ENCODE data around the gene ABCA6. TPM values are rescaled to one million over a fixed set of nuclear protein-coding genes. Genes with fewer than 3 reads are reported as not detected.
"Not testable (repeated sequence)": the region's sequence is repeated elsewhere in the genome, so short reads cannot be mapped to it uniquely, and the experiment has no call there.

ABCA6 gene
- total and polyA plus RNA-seq, 4 donors, result 1.9 to 132 (median 8.7) TPM

GRCh38 chr17:69070378-69071232 lies 71.1 kb downstream of the ABCA6 start:
- DNase-seq, result peak in 1 of 3 donors; percentile 9
- not testable (repeated sequence) for ATAC-seq (ENCODE audit: insufficient read depth, low FRiP score); H3K27ac ChIP-seq (ENCODE audit: low read depth in 1 of 2, low read length in 1 of 2); H3K4me3 ChIP-seq; H3K9me3 ChIP-seq (ENCODE audit: control insufficient read depth in 4 of 4, insufficient read depth in 3 of 4, low read length in 3 of 4); H3K27me3 ChIP-seq (ENCODE audit: control insufficient read depth in 3 of 3, insufficient read depth in 3 of 3, low read length in 2 of 3); H3K4me1 ChIP-seq (ENCODE audit: control insufficient read depth in 5 of 5, insufficient read depth in 5 of 5, low read length in 5 of 5); H3K9ac ChIP-seq (ENCODE audit: insufficient read depth in 1 of 2, low read length in 2 of 2)
- H3K36me3 ChIP-seq (ENCODE audit: control insufficient read depth in 4 of 4, insufficient read depth in 4 of 4, low read length in 4 of 4), result peaks cover 0 to 11% (median 4%) of the 10 kb centered on the region in 4 donors
- WGBS, 2 donors, result 60 to 68% methylated on average over 12 of the region's 12 CpGs

- no peak overlapping the region for H3K9ac ChIP-seq (ENCODE audit: insufficient read depth in 1 of 2, low read length in 2 of 2)
- peaks cover 0 to 8% (median 4%) of the 10 kb centered on the region in 4 donors for H3K36me3 ChIP-seq (ENCODE audit: control insufficient read depth in 4 of 4, insufficient read depth in 4 of 4, low read length in 4 of 4)
- no peak overlapping the region for H3K4me3 ChIP-seq
- ATAC-seq (ENCODE audit: insufficient read depth, low FRiP score) (no peak), DNase-seq (no peak)
- no peak overlapping the region for H3K27ac ChIP-seq (ENCODE audit: low read depth in 1 of 2, low read length in 1 of 2)
- no peak for TF ChIP-seq CTCF (IDR thresholded peaks at IDR 0.05; ENCODE audit: control extremely low read depth, extremely low read depth)
- peaks cover 0 to 3% (median 0%) of the 10 kb centered on the region in 5 donors for H3K4me1 ChIP-seq (ENCODE audit: control insufficient read depth in 5 of 5, insufficient read depth in 5 of 5, low read length in 5 of 5)
- peaks cover 0 to 4% (median 0%) of the 10 kb centered on the region in 4 donors for H3K9me3 ChIP-seq (ENCODE audit: control insufficient read depth in 4 of 4, insufficient read depth in 3 of 4, low read length in 3 of 4)
- 94 to 98% methylated on average over 5 of the region's 5 CpGs for WGBS, 2 donors
- no peaks in the 10 kb centered on the region for H3K27me3 ChIP-seq (ENCODE audit: control insufficient read depth in 3 of 3, insufficient read depth in 3 of 3, low read length in 2 of 3)
Observed at GRCh38 chr17:69069226-69069750, 72.4 kb downstream of the ABCA6 start.

- Histone ChIP-seq H3K36me3 (ENCODE audit: control insufficient read depth in 4 of 4, insufficient read depth in 4 of 4, low read length in 4 of 4) (peaks cover 0 to 8% (median 2%) of the 10 kb centered on the region in 4 donors), H3K4me1 (ENCODE audit: control insufficient read depth in 5 of 5, insufficient read depth in 5 of 5, low read length in 5 of 5) (peaks cover 0 to 3% (median 0%) of the 10 kb centered on the region in 5 donors), H3K4me3 (no peak overlapping the region), H3K9ac (ENCODE audit: insufficient read depth in 1 of 2, low read length in 2 of 2) (no peak overlapping the region), H3K27me3 (ENCODE audit: control insufficient read depth in 3 of 3, insufficient read depth in 3 of 3, low read length in 2 of 3) (no peaks in the 10 kb centered on the region), H3K9me3 (ENCODE audit: control insufficient read depth in 4 of 4, insufficient read depth in 3 of 4, low read length in 3 of 4) (no peaks in the 10 kb centered on the region), H3K27ac (ENCODE audit: low read depth in 1 of 2, low read length in 1 of 2) (no peak overlapping the region)
- ATAC-seq (ENCODE audit: insufficient read depth, low FRiP score), result no peak
- no peak for TF ChIP-seq CTCF (IDR thresholded peaks at IDR 0.05; ENCODE audit: control extremely low read depth, extremely low read depth)
- peak in 1 of 3 donors; percentile 6 for DNase-seq
- WGBS, 2 donors, result 95 to 96% methylated on average over 4 of the region's 4 CpGs
Observed at GRCh38 chr17:69067274-69068047, 74.2 kb downstream of the ABCA6 start.

GRCh38 chr17:69066482-69066881 lies 75.2 kb downstream of the ABCA6 start:
- H3K9me3 ChIP-seq (ENCODE audit: control insufficient read depth in 4 of 4, insufficient read depth in 3 of 4, low read length in 3 of 4), result no peaks in the 10 kb centered on the region
- 31 to 68% methylated on average over 7 of the region's 7 CpGs for WGBS, 2 donors
- H3K36me3 ChIP-seq (ENCODE audit: control insufficient read depth in 4 of 4, insufficient read depth in 4 of 4, low read length in 4 of 4), result peaks cover 0 to 8% (median 2%) of the 10 kb centered on the region in 4 donors
- ATAC-seq (ENCODE audit: insufficient read depth, low FRiP score) (no peak), DNase-seq (no peak)
- H3K27ac ChIP-seq (ENCODE audit: low read depth in 1 of 2, low read length in 1 of 2), result no peak overlapping the region
- peaks cover 0 to 5% (median 0%) of the 10 kb centered on the region in 5 donors for H3K4me1 ChIP-seq (ENCODE audit: control insufficient read depth in 5 of 5, insufficient read depth in 5 of 5, low read length in 5 of 5)
- H3K4me3 ChIP-seq, result no peak overlapping the region
- TF ChIP-seq CTCF (IDR thresholded peaks at IDR 0.05; ENCODE audit: control extremely low read depth, extremely low read depth), result no peak
- H3K9ac ChIP-seq (ENCODE audit: insufficient read depth in 1 of 2, low read length in 2 of 2), result no peak overlapping the region
- H3K27me3 ChIP-seq (ENCODE audit: control insufficient read depth in 3 of 3, insufficient read depth in 3 of 3, low read length in 2 of 3), result no peaks in the 10 kb centered on the region

Measured in lung (tissue), 12 donors.